ENCODE data around the gene PTCD2. TPM values are rescaled to one million over a fixed set of nuclear protein-coding genes. Genes with fewer than 3 reads are reported as not detected.
A peak's percentile ranks its signal among the peaks of the same experiment; 100 is the strongest.

The PTCD2 gene
- total RNA-seq, 1 donor from 2014 or later, result 9.4 TPM

DNA sequence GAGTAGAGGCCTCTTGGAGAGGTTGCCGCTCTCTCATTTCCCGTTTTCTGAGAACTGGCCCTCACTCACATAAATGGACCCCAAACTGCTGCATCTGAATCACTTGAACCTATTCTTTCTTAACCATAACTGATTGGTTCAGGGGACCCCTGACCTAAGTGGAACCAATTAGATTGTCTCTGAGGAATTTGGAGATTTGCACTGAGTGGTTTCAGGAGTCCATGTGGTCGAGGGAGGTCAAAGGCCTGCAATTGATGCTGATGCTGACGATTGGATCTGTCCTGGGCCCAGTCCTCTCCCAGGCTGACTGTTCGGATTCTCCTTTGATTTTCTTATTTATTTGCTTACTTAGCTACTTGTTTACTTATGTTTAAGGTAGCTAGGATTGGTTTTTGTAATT is 88.0 kb downstream of the PTCD2 start:
- no peak overlapping the region for H3K4me3 Mint-ChIP-seq (ENCODE audit: unreplicated experiment)
- H3K9me3 Mint-ChIP-seq (ENCODE audit: unreplicated experiment), result no peaks in the 10 kb centered on the region
- no peak for DNase-seq (ENCODE audit: extremely low spot score, unreplicated experiment)
- TF ChIP-seq, protein P1, sequence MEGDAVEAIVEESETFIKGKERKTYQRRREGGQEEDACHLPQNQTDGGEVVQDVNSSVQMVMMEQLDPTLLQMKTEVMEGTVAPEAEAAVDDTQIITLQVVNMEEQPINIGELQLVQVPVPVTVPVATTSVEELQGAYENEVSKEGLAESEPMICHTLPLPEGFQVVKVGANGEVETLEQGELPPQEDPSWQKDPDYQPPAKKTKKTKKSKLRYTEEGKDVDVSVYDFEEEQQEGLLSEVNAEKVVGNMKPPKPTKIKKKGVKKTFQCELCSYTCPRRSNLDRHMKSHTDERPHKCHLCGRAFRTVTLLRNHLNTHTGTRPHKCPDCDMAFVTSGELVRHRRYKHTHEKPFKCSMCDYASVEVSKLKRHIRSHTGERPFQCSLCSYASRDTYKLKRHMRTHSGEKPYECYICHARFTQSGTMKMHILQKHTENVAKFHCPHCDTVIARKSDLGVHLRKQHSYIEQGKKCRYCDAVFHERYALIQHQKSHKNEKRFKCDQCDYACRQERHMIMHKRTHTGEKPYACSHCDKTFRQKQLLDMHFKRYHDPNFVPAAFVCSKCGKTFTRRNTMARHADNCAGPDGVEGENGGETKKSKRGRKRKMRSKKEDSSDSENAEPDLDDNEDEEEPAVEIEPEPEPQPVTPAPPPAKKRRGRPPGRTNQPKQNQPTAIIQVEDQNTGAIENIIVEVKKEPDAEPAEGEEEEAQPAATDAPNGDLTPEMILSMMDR (IDR thresholded peaks at IDR 0.05), result no peak
- no peaks in the 10 kb centered on the region for H3K27me3 Mint-ChIP-seq (ENCODE audit: unreplicated experiment)
- H3K27ac Mint-ChIP-seq (ENCODE audit: unreplicated experiment), result no peak overlapping the region
- peaks cover 12% of the 10 kb centered on the region for H3K4me1 Mint-ChIP-seq (ENCODE audit: unreplicated experiment)
- no peaks in the 10 kb centered on the region for H3K36me3 Mint-ChIP-seq (ENCODE audit: unreplicated experiment)

DNA sequence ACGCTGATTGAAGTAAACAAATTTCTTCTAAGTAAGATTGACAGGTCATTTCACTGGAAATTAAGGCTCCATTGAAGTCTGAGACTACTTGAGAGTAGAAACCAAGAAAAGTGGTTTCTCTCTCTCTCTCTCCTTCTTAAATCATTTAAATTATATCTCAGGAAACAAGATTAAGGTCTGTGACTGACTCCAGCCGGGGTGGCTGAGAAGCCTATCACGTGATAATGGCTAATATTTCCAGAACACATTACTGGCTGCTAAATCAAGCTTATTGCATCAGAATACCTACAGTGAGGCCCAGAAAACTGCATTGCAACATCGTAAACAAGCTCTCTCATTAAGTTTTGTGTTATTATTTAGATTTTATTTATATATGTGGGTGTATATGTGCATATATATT is 88.4 kb downstream of the PTCD2 start:
- no peak for DNase-seq (ENCODE audit: extremely low spot score, unreplicated experiment)
- no peak overlapping the region for H3K27ac Mint-ChIP-seq (ENCODE audit: unreplicated experiment)
- peaks cover 7% of the 10 kb centered on the region for H3K4me1 Mint-ChIP-seq (ENCODE audit: unreplicated experiment)
- TF ChIP-seq, protein P1 (IDR thresholded peaks at IDR 0.05), result no peak
- H3K27me3 Mint-ChIP-seq (ENCODE audit: unreplicated experiment), result no peaks in the 10 kb centered on the region
- H3K36me3 Mint-ChIP-seq (ENCODE audit: unreplicated experiment), result no peaks in the 10 kb centered on the region
- no peak overlapping the region for H3K4me3 Mint-ChIP-seq (ENCODE audit: unreplicated experiment)
- no peaks in the 10 kb centered on the region for H3K9me3 Mint-ChIP-seq (ENCODE audit: unreplicated experiment)

DNA sequence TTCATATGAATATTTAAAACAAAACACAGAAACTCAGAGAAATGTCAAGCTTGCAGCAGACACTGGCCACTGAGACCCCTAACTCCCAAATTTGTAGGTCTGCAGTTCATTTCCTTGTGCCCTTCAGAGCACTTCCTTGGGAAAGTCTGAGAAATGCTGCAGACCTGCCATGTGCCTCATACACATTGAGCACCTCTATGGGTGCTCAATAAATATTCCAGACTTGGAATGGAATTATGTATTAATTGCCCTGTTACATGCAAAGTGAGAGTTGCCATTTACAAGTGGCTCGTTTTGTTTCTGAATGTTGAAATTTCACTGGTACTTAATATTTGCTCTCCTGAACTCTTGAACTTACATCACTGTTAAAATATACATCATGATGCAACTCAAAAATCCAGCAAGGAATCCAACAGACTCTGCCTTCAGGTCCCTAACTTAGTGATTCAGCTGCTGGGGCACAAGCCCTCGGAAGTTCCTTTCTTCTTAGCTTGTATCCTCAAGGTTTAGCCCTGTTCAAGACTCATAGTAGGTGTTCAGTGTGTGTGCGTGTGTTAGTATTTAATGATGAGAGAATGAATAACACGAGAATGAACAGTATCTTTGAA is 90.6 kb downstream of the PTCD2 start:
- Mint-ChIP-seq H3K4me3 (ENCODE audit: unreplicated experiment) (no peak overlapping the region), H3K9me3 (ENCODE audit: unreplicated experiment) (no peaks in the 10 kb centered on the region), H3K4me1 (ENCODE audit: unreplicated experiment) (peaks cover 4% of the 10 kb centered on the region), H3K27me3 (ENCODE audit: unreplicated experiment) (no peaks in the 10 kb centered on the region), H3K27ac (ENCODE audit: unreplicated experiment) (no peak overlapping the region), H3K36me3 (ENCODE audit: unreplicated experiment) (no peaks in the 10 kb centered on the region)
- TF ChIP-seq, protein P1 (IDR thresholded peaks at IDR 0.05), result no peak
- no peak for DNase-seq (ENCODE audit: extremely low spot score, unreplicated experiment)

DNA sequence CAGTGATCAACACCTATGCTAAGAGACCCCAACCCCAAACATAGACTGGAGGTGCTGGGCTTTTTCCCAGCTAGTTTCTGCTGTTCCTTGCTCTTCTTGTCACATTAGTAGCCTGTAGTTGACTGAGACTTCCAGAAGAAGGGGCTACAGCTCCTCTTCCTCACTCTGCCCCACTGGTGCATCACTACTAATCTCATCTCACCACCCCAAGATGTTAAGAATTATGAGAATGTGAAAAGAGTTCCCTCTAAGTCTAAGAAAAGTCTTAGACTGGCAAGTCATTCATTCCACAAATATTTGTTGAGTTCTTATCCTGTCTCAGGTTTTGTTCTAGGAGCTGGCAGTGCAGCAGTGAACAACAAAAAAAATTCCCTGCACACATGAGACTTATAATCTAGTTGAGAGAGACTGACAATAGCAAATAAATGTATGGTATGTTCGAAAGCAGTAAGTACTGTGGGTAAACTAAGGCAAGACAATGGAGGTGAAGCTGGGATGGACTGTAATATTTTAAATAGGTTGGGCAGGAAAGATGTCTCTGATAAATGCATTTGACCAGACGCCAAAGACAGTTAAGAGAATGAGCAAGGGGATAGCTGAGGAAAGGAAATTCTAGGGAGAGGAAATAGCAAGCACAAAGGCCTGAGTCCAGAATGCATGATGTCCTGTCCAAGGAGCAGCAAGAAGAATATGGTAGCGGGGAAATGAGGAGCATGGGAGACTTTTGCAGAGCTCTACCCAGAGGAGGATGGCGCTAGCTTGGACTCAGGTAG is 92.3 kb downstream of the PTCD2 start:
- DNase-seq (ENCODE audit: extremely low spot score, unreplicated experiment), result no peak
- peaks cover 4% of the 10 kb centered on the region for H3K4me1 Mint-ChIP-seq (ENCODE audit: unreplicated experiment)
- H3K27me3 Mint-ChIP-seq (ENCODE audit: unreplicated experiment), result no peaks in the 10 kb centered on the region
- TF ChIP-seq, protein P1 (IDR thresholded peaks at IDR 0.05), result peak; percentile 53
- H3K27ac Mint-ChIP-seq (ENCODE audit: unreplicated experiment), result no peak overlapping the region
- H3K36me3 Mint-ChIP-seq (ENCODE audit: unreplicated experiment), result no peaks in the 10 kb centered on the region
- H3K4me3 Mint-ChIP-seq (ENCODE audit: unreplicated experiment), result no peak overlapping the region
- no peaks in the 10 kb centered on the region for H3K9me3 Mint-ChIP-seq (ENCODE audit: unreplicated experiment)

DNA sequence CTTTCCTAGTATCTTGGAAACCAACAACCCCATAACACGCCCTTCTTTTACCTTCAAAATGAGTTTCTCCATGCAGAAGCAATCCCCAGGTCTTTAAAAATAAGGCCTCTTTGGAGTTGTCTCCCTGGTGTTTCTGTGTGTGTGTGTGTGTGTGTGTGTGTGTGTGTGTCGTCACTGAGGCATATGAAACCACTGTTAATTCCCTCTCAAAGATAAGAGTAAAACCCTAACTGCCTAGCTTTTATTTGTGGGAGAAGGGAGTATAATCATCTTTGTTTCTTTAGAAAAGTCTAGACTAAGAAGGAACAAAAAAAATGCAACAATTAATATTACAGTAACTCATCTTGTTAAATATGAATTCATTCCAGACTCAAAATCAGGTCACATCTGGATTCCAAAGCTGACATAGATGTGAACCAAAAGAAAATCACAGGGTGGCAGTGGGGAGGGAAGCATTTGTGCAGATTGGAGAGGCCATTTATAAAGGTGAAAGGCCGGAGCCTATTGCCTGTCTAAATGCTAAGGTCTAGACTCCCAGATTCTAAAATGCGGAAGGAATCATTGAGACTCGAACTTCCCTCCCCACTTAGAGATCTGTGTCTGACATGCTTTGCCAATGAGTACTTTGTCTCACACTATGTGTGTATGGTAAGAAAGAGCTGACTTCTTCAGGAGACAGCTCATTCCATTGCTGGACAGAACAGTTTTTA is 95.6 kb downstream of the PTCD2 start:
- DNase-seq (ENCODE audit: extremely low spot score, unreplicated experiment), result no peak
- no peaks in the 10 kb centered on the region for H3K27me3 Mint-ChIP-seq (ENCODE audit: unreplicated experiment)
- H3K4me3 Mint-ChIP-seq (ENCODE audit: unreplicated experiment), result no peak overlapping the region
- no peaks in the 10 kb centered on the region for H3K9me3 Mint-ChIP-seq (ENCODE audit: unreplicated experiment)
- TF ChIP-seq, protein P1 (IDR thresholded peaks at IDR 0.05), result no peak
- H3K27ac Mint-ChIP-seq (ENCODE audit: unreplicated experiment), result no peak overlapping the region
- H3K36me3 Mint-ChIP-seq (ENCODE audit: unreplicated experiment), result peaks cover 2% of the 10 kb centered on the region
- H3K4me1 Mint-ChIP-seq (ENCODE audit: unreplicated experiment), result no peaks in the 10 kb centered on the region

All from osteocyte (in vitro differentiated cells).